Hepatocyte (in vitro differentiated cells): ENCODE data around the gene TMEM63B. TPM values are rescaled to one million over a fixed set of nuclear protein-coding genes. Genes with fewer than 3 reads are reported as not detected.
"Not testable (repeated sequence)": the region's sequence is repeated elsewhere in the genome, so short reads cannot be mapped to it uniquely, and the experiment has no call there.

ENCODE experiments used
- DNase-seq: peaks from one replicate; pipeline ENCODE4 v3.0.0-alpha.2; 2016; ENCODE audit warnings: low spot score
- H2AFZ ChIP-seq: fragments of 200-600 bp; sonication (generic); 2 replicates; pipeline ENCODE4 v1.6.0; 2016; ENCODE audit warnings: antibody characterized with exemption, mild to moderate bottlenecking
- H3K27ac ChIP-seq: fragments of 200-600 bp; sonication (generic); 2 replicates; pipeline ENCODE4 v1.5.1; 2016; ENCODE audit warnings: mild to moderate bottlenecking
- H3K27me3 ChIP-seq: fragments of 200-600 bp; sonication (generic); 2 replicates; pipeline ENCODE4 v1.6.1; 2016
- H3K36me3 ChIP-seq: fragments of 200-600 bp; sonication (generic); replicated peaks from 2 replicates; pipeline ENCODE4 v1.5.1; 2016; ENCODE audit warnings: low read depth; ENCODE audit not compliant: insufficient read depth
- H3K4me1 ChIP-seq: fragments of 200-600 bp; sonication (generic); 2 replicates; pipeline ENCODE4 v1.5.1; 2016; ENCODE audit warnings: mild to moderate bottlenecking, moderate library complexity; ENCODE audit not compliant: insufficient read depth
- H3K4me2 ChIP-seq: fragments of 200-600 bp; sonication (generic); 2 replicates; pipeline ENCODE4 v1.6.0; 2016
- H3K4me3 ChIP-seq: fragments of 200-600 bp; sonication (generic); 2 replicates; pipeline ENCODE4 v1.5.1; 2016; ENCODE audit warnings: mild to moderate bottlenecking
- H3K79me2 ChIP-seq: fragments of 200-600 bp; sonication (generic); 2 replicates; pipeline ENCODE4 v1.6.0; 2017; ENCODE audit warnings: mild to moderate bottlenecking
- H3K9me2 ChIP-seq: fragments of 200-600 bp; sonication (generic); replicated peaks from 2 replicates; pipeline ENCODE4 v1.6.0; 2017; ENCODE audit warnings: mild to moderate bottlenecking; ENCODE audit not compliant: insufficient read depth
- H3K9me3 ChIP-seq: fragments of 200-600 bp; sonication (generic); 2 replicates; pipeline ENCODE4 v1.5.1; 2016; ENCODE audit warnings: low read depth, mild to moderate bottlenecking
- H4K20me1 ChIP-seq: fragments of 200-600 bp; sonication (generic); 2 replicates; pipeline ENCODE4 v1.6.0; 2016; ENCODE audit warnings: mild to moderate bottlenecking; ENCODE audit not compliant: insufficient read depth, poor library complexity, severe bottlenecking
- EZH2 ChIP-seq: fragments of 200-600 bp; sonication (generic); IDR thresholded peaks from 2 replicates; pipeline ENCODE4 v1.6.1; 2016; ENCODE audit warnings: antibody characterized with exemption, mild to moderate bottlenecking, borderline replicate concordance
- EZH2phosphoT487 ChIP-seq: fragments of 200-600 bp; sonication (generic); IDR thresholded peaks from one replicate; pipeline ENCODE4 v1.6.1; 2018; ENCODE audit warnings: antibody characterized with exemption, mild to moderate bottlenecking, low read depth, moderate library complexity; ENCODE audit not compliant: unreplicated experiment, severe bottlenecking
- WGBS: methylation state at CpG from one replicate; pipeline ENCODE4 v1.1.6; 2016; ENCODE audit warnings: low lambda C conversion rate; ENCODE audit errors: missing lambda C conversion rate; 5-methylcytosine and 5-hydroxymethylcytosine counted together
- polyA plus RNA-seq: library from polyadenylated mRNA; unstranded; fragments of >200 nt; fragmentation: Nextera tagmentation; extraction: Ambion mirVana; gene quantifications from 2 replicates; pipeline ENCODE4 v1.2.1, GENCODE V29; 2016
- total RNA-seq: library from RNA; depleted of rRNA; stranded (reverse); fragments of >200 nt; gene quantifications from 2 replicates; pipeline ENCODE4 v1.2.3, GENCODE V29; 2014
- TF ChIP-seq, protein P1 (sequence below): fragments of 200-600 bp; sonication (generic); IDR thresholded peaks from 2 replicates; pipeline ENCODE4 v1.5.1; 2016; ENCODE audit warnings: antibody characterized with exemption, mild to moderate bottlenecking; ENCODE audit not compliant: poor library complexity

TMEM63B gene
- total and polyA plus RNA-seq, 2 experiments from 2014 or later, result 31.4 to 43.5 TPM

- Histone ChIP-seq H3K4me3 (no peak overlapping the region), H3K27me3 (no peaks in the 10 kb centered on the region), H3K9me2 (no peaks in the 10 kb centered on the region), H4K20me1 (no peaks in the 10 kb centered on the region), H3K4me1 (no peaks in the 10 kb centered on the region), H3K36me3 (no peaks in the 10 kb centered on the region), H2AFZ (no peak overlapping the region), H3K4me2 (no peak overlapping the region), H3K79me2 (no peaks in the 10 kb centered on the region), H3K27ac (no peak overlapping the region), H3K9me3 (no peaks in the 10 kb centered on the region)
- DNase-seq, result no peak
- WGBS, result 95% methylated on average over 7 of the region's 7 CpGs
- TF ChIP-seq EZH2 (no peak), EZH2phosphoT487 (no peak)
- TF ChIP-seq, protein P1, sequence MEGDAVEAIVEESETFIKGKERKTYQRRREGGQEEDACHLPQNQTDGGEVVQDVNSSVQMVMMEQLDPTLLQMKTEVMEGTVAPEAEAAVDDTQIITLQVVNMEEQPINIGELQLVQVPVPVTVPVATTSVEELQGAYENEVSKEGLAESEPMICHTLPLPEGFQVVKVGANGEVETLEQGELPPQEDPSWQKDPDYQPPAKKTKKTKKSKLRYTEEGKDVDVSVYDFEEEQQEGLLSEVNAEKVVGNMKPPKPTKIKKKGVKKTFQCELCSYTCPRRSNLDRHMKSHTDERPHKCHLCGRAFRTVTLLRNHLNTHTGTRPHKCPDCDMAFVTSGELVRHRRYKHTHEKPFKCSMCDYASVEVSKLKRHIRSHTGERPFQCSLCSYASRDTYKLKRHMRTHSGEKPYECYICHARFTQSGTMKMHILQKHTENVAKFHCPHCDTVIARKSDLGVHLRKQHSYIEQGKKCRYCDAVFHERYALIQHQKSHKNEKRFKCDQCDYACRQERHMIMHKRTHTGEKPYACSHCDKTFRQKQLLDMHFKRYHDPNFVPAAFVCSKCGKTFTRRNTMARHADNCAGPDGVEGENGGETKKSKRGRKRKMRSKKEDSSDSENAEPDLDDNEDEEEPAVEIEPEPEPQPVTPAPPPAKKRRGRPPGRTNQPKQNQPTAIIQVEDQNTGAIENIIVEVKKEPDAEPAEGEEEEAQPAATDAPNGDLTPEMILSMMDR, result no peak
Measured at GRCh38 chr6:44179648-44180047, 52.3 kb downstream of the TMEM63B start.

- no peak for DNase-seq
- H3K79me2 ChIP-seq, result no peaks in the 10 kb centered on the region
- TF ChIP-seq, protein P1, result no peak
- TF ChIP-seq EZH2phosphoT487 (no peak), EZH2 (no peak)
Measured at GRCh38 chr6:44180406-44180805, 53.1 kb downstream of the TMEM63B start.

DNA sequence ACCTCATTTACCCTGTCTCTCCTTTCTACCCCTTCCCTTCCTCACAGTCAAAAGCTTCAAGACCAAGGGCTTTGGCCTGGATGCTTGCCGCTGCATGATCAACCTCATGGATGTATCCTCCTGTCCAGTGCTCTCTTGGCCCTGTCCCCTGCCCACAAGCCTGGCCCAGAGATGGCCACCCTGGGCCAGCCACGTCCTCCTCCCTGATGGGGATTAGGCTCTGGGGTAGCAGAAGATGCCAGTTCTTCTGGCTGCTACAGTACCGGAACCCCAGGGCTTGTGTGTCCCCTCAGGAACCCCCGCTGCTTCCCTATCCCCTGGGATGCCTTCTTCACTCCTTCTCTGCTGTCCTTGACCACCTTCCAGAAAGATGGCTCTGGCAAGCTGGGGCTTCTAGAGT lies 53.5 kb downstream of the TMEM63B start:
- Histone ChIP-seq H2AFZ (no peak overlapping the region), H3K9me3 (no peaks in the 10 kb centered on the region), H3K79me2 (no peaks in the 10 kb centered on the region), H3K4me3 (no peak overlapping the region), H4K20me1 (no peaks in the 10 kb centered on the region), H3K4me2 (no peak overlapping the region), H3K4me1 (no peaks in the 10 kb centered on the region), H3K27me3 (no peaks in the 10 kb centered on the region), H3K9me2 (no peaks in the 10 kb centered on the region), H3K36me3 (no peaks in the 10 kb centered on the region), H3K27ac (no peak overlapping the region)
- TF ChIP-seq, protein P1, result no peak
- TF ChIP-seq EZH2, result no peak
- TF ChIP-seq EZH2phosphoT487, result no peak
- no peak for DNase-seq
- 98% methylated on average over 4 of the region's 4 CpGs for WGBS

More at GRCh38 chr6:44180406-44180805, 53.1 kb downstream of the TMEM63B start:
- Histone ChIP-seq H3K27ac (no peak overlapping the region), H3K27me3 (no peaks in the 10 kb centered on the region), H3K4me2 (no peak overlapping the region), H2AFZ (no peak overlapping the region), H3K4me3 (no peak overlapping the region), H3K4me1 (no peaks in the 10 kb centered on the region), H3K36me3 (no peaks in the 10 kb centered on the region), H4K20me1 (no peaks in the 10 kb centered on the region), H3K9me2 (no peaks in the 10 kb centered on the region), H3K9me3 (no peaks in the 10 kb centered on the region)
- WGBS, result 89% methylated on average over 3 of the region's 4 CpGs

DNA sequence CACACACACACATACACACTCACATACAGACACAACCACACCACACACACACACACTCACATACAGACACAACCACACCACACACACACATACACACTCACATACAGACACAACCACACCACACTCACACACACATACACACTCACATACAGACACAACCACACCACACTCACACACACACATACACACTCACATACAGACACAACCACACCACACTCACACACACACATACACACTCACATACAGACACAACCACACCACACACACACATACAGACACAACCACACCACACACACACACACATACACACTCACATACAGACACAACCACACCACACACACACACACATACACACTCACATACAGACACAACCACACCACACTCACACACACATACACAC lies 54.4 kb downstream of the TMEM63B start:
- not testable (repeated sequence) for DNase-seq, H3K9me3 ChIP-seq, H3K4me3 ChIP-seq, H2AFZ ChIP-seq, H3K4me1 ChIP-seq, H3K27ac ChIP-seq, H4K20me1 ChIP-seq, H3K79me2 ChIP-seq, H3K9me2 ChIP-seq, H3K4me2 ChIP-seq, H3K27me3 ChIP-seq, H3K36me3 ChIP-seq
